NCI-H2227 treated with DMSO at 0.1 percent for 48 hours (cell line): Measurements from ENCODE around the gene AARS1.
"Not testable (repeated sequence)": the region's sequence is repeated elsewhere in the genome, so short reads cannot be mapped to it uniquely, and the experiment has no call there.

Source experiments
- DNase-seq: peaks from one replicate; lab custom pipeline; 2025; lab: John Stamatoyannopoulos, UW

The AARS1 gene

DNA sequence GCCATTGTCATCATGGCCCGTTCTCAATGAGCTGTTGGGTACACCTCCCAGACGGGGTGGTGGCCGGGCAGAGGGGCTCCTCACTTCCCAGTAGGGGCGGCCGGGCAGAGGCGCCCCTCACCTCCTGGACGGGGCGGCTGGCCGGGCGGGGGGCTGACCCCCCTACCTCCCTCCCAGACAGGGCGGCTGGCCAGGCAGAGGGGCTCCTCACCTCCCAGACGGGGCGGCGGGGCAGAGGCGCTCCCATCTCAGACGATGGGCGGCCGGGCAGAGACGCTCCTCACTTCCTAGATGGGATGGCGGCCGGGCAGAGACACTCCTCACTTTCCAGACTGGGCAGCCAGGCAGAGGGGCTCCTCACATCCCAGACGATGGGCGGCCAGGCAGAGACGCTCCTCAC lies 64.7 kb downstream of the AARS1 start:
- not testable (repeated sequence) for DNase-seq

DNA sequence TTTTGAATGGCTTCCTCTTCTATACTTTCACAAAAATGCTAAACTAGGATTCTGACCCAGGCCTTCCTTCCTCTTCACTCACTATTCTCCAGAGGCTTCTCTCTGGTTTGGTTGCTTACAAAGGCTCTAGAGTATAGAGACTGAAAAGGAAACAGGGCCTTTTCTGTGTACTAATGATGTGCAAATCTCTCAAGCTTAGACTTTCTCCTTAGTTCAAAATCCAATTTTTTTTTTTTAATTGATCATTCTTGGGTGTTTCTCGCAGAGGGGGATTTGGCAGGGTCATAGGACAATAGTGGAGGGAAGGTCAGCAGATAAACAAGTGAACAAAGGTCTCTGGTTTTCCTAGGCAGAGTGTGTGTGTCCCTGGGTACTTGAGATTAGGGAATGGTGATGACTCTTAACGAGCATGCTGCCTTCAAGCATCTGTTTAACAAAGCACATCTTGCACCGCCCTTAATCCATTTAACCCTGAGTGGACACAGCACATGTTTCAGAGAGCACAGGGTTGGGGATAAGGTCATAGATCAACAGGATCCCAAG lies 65.3 kb downstream of the AARS1 start:
- not testable (repeated sequence) for DNase-seq

DNA sequence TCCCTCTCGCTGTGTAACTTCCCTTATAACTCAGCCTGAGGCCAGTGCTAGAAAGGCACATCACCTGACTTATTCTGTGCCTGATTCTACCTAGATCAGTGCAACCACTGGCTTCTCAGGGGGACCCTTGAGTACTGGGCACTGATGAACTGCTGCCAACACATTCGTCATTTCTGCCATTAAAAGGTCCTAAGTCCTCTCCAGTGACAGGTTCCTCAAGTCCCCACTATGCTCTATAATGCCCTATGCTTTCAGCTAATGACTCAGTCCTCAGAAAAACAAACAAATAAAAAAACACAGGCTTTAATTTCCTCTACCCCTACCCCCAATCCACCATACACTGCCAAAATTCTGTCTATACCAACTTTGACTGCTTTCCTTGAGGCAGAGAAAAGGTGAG lies 66.1 kb downstream of the AARS1 start:
- not testable (repeated sequence) for DNase-seq

DNA sequence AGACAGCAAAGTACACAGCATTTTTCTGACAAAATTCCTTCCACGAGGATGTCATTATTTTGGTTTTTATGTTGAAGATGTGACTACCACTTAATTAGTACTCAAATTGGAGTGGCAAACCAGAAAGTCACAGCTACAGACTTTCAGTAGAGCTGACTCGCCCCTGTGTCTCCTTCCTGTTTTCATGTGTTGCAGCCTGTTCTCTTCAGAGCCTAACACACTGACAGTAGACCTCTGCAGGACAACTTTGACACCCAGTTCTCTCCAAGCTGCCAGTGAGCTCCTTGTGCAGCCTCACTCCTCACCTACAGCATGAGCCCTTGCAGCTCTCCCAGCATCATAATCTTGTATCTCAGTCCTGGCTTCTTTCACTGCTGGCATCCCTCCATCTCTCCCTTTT lies 66.7 kb downstream of the AARS1 start:
- DNase-seq, result not testable (repeated sequence)

DNA sequence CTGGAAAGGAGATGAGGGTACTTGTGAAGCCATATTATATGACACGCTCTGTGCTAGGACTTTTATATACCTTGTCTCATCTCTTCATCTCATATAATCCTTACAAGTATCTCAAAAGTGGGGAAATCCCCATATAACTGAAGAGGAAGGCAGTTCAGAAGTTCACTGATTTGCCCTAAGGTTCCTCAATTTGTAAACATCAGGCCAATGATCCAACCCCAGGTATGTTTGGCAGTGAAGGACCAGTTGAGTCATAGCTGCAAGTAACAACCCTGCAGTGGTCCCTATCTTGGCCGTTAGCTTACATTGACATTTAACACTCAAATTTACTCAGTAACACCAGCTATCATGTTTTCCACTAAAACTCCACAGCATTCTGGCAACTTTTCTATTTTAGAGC lies 70.7 kb downstream of the AARS1 start:
- not testable (repeated sequence) for DNase-seq

DNA sequence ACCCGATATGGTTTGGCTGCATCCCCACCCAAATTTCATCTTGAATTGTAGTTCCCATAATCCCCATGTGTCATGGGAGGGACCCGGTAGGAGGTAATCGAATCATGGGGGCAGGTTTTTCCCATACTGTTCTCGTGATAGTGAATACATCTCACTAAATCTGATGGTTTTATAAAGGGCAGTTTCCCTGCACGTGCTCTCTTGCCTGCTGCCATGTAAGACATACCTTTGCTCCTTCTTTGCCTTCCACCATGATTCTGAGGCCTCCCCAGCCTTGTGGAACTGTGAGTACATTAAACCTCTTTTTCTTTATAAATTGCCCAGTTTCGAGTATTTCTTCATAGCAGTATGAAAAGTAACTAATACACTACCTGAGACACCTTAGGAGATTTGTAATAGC lies 82.9 kb downstream of the AARS1 start:
- not testable (repeated sequence) for DNase-seq

DNA sequence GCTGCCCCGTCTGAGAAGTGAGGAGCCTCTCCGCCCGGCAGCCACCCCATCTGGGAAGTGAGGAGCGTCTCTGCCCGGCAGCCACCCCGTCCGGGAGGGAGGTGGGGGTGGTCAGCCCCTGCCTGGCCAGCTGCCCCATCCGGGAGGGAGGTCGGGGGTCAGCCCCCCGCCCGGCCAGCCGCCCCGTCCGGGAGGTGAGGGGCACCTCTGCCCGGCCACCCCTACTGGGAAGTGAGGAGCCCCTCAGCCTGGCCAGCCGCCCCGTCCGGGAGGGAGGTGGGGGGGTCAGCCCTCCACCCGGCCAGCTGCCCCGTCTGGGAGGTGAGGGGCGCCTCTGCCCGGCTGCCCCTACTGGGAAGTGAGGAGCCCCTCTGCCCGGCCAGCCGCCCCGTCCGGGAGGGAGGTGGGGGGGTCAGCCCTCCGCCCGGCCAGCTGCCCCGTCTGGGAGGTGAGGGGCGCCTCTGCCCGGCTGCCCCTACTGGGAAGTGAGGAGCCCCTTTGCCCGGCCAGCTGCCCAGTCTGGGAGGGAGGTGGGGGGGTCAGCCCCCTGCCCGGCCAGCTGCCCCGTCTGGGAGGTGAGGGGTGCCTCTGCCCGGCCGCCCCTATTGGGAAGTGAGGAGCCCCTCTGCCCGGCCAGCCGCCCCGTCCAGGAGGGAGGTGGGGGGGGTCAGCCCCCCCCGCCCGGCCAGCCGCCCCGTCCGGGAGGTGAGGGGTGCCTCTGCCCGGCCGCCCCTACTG lies 84.5 kb downstream of the AARS1 start:
- not testable (repeated sequence) for DNase-seq

DNA sequence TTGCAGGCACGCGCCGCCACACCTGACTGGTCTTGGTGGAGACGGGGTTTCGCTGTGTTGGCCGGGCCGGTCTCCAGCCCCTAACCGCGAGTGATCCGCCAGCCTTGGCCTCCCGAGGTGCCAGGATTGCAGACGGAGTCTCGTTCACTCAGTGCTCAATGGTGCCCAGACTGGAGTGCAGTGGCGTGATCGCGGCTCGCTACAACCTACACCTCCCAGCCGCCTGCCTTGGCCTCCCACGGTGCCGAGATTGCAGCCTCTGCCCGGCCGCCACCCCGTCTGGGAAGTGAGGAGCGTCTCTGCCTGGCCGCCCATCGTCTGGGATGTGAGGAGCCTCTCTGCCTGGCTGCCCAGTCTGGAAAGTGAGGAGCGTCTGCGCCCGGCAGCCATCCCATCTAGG lies 85.3 kb downstream of the AARS1 start:
- not testable (repeated sequence) for DNase-seq

DNA sequence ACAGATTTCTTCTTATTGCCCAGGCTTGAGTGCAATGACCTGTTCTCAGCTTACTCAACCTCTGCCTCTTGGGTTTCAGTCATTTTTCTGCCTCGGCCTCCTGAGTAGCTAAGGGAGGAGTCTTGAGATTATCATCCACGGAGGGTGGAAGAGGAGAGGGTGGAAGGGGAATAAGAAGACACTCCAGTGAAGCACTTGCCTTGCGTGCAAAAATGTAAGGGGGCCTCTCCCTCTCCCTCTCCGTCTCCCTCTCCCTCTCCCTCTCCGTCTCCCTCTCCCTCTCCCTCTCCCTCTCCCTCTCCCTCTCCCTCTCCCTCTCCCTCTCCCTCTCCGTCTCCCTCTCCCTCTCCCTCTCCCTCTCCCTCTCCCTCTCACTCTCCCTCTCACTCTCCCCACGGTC lies 85.8 kb downstream of the AARS1 start:
- not testable (repeated sequence) for DNase-seq
